C4-2B (cell line): ENCODE results near the gene C5orf46.
"Not testable (repeated sequence)": the region's sequence is repeated elsewhere in the genome, so short reads cannot be mapped to it uniquely, and the experiment has no call there.

Experiments used
- H3K27ac ChIP-seq: fragments of 450-650 bp; 2 replicates; pipeline ENCODE4 v1.5.1; 2017
- ZFX ChIP-seq: fragments of 450-650 bp; IDR thresholded peaks from 2 replicates; pipeline ENCODE4 v1.6.1; 2017
- TF ChIP-seq, protein P1 (sequence below): fragments of 450-650 bp; conservative IDR thresholded peaks from 2 replicates; pipeline ENCODE4 v1.5.1; 2017; ENCODE audit warnings: mild to moderate bottlenecking

Gene C5orf46

DNA sequence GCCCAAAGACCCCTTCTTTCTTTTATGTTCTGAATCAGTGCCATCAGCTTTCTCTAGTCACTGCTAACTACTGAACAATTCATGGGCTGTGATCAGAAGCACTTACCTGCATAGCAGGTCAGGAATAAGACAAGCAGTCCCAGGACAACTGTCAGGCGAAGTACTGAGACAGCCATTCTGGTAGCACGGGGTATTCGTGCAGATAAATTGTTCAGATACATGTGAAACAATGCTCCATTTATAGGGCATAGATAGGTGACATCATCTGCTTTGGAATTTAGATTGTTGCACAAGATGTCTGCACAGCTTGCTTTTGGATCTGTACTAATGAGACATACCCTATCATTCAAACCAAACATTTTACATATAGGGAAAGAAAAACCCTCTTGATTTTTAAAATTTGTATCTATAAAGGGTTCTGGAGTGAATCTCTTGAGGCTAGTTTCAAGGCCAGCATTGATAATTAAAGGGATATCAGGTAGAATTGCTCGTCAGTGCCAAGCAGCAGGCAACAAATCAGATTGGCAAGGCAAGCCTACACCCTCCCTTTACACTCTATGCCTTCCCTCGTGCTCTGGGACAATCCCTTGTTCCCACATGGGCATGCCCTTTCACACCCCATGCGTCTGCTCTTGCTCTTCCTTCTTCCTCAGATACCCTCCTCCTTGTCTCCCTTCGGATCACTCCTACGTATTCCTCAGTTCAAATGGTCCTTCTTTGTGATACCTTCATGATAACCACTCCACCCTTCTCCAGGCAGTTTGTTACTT is at the start of gene C5orf46:
C5orf46 (minus strand) TSS at position 213 of the 770 bp plus-strand sequence; CDS start at position 176, 37 bp downstream.
- no peak for TF ChIP-seq ZFX
- TF ChIP-seq, protein P1, sequence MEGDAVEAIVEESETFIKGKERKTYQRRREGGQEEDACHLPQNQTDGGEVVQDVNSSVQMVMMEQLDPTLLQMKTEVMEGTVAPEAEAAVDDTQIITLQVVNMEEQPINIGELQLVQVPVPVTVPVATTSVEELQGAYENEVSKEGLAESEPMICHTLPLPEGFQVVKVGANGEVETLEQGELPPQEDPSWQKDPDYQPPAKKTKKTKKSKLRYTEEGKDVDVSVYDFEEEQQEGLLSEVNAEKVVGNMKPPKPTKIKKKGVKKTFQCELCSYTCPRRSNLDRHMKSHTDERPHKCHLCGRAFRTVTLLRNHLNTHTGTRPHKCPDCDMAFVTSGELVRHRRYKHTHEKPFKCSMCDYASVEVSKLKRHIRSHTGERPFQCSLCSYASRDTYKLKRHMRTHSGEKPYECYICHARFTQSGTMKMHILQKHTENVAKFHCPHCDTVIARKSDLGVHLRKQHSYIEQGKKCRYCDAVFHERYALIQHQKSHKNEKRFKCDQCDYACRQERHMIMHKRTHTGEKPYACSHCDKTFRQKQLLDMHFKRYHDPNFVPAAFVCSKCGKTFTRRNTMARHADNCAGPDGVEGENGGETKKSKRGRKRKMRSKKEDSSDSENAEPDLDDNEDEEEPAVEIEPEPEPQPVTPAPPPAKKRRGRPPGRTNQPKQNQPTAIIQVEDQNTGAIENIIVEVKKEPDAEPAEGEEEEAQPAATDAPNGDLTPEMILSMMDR = no peak
- H3K27ac ChIP-seq = 0 out of 2 replicates have a peak within 1 kb of the TSS, but pooled peaks have one; percentile 3

DNA sequence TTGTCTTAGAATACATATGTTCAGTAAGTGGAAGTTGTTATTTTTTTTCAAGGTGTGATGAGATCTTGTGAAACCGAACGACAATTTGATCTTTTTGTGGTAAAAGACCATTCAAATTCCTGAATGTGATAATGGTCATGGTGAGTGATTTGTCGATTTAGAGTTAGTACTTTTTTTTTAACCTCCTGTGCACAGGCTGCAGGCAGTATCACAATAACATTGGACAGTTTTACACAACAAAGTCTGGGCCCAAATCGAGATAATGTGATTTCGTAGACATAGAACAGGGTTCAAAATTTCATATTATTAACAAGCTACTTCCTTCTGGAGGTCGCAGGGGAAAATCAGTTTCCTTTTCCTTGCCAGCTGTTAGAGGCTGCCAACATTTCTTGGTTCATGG is 48.6 kb upstream of the C5orf46 start:
- TF ChIP-seq ZFX = no peak
- TF ChIP-seq, protein P1 = no peak

DNA sequence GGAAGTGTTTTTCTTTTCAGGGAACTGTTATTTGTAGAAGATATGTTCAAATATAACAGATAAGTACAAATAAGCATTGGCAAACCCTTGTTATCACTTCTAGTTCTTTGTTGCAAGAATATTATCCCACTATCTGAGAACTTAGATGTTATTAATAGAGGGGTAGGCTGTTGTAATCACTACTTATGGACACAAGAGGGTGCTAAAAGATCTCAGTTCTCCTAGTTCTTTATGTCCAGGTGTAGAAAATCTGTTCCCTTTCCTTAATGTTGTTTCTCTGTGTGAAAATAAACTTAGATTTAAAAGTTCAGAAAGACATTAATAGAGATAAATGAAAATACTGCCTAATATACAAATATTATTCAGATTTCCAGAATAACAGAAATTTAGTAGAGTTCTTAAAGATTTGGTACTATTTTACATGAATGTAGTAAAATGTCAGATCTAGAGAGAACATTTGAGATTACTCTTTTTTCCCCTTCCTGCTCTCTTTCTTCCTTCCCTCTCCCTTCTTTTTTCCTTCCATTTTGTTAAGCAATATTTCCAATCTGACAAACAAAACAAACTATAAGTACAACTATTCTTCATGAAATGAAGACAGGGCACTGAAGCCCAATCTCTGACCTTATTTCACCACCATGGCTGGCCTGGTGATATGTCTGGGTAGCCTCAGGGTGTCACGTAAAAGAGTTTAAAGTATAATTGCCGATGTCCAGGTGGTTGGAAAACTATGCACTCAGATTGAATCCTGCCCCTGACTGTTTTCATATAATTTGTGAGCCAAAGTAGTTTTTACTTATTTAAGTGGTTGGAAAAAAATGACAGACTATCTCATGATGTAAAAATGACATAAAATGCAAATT is 43.6 kb upstream of the C5orf46 start:
- TF ChIP-seq, protein P1 = peak; percentile 85
- TF ChIP-seq ZFX = no peak
- no peak overlapping the region for H3K27ac ChIP-seq

More for the DNA sequence above, 48.6 kb upstream of the C5orf46 start:
- no peak overlapping the region for H3K27ac ChIP-seq

DNA sequence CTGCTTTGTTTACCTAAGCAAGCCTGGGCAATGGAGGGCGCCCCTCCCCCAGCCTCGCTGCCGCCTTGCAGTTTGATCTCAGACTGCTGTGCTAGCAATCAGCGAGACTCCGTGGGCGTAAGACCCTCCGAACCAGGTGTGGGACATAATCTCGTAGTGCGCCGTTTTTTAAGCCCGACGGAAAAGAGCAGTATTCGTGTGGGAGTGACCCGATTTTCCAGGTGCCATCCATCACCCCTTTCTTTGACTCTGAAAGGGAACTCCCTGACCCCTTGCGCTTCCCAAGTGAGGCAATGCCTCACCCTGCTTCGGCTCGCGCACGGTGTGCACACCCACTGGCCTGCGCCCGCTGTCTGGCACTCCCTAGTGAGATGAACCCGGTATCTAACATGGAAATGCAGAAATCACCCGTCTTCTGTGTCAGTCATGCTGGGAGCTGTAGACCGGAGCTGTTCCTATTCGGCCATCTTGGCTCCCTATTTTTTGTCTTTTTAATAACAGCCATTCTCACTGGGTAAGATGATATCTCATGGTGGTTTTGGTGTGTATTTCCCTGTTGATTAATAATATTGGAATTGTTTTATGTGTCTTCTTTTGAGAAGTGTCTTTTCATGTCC is 40.4 kb upstream of the C5orf46 start:
- H3K27ac ChIP-seq = not testable (repeated sequence)

DNA sequence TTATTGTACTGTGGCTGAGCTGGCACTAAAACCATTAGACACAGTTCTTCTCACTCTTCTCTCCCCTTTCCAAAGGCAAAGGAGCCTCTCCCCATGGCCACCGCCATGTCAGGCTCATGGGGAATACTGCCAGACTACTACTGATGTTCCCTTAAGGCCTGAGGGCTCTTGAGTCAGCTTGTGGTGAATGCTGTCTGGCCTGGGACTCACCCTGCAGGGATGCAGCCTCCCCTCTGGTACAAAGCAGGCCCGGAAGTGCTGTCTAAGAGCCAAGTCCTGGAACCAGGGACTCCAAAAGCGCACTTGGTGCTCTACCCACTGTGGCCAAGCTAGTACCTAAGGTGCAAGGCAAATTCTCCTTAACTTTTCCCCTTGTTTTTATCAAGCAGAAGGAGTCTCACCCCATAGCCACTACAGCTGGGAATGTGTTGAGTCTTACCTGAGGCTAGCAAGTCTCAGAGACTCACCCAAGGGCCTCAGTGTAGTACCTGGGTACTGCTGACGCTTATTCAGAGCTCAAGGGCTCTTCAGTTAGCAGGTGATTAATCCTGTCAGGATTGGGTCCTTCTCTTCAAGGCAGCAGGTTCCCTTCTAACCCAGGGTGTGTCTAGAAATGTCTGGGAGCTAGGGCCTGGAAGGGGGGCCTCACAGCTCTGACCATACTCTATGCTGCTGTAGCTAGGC is 33.2 kb upstream of the C5orf46 start:
- TF ChIP-seq ZFX = no peak
- TF ChIP-seq, protein P1 = no peak
- no peak overlapping the region for H3K27ac ChIP-seq

DNA sequence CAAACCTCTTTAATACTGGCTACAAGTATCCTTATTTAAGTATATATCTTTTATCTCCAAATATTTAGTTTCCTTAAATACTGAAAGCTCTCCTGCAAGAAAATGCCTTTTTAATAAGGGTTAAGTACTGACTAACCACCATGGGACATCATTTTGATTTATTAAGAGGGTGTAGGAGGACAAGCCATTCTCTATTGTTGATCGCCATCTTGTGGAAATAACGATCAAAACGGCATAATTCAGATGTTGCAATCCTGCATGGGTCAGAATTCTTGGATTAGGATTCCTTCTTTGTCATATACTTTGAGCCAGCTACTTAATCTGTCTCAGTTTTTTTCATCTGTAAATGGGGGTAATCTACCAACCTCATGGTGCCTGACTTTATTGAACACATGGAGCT is 28.7 kb upstream of the C5orf46 start:
- H3K27ac ChIP-seq = no peak overlapping the region
- TF ChIP-seq, protein P1 = peak; percentile 73
- TF ChIP-seq ZFX = no peak

DNA sequence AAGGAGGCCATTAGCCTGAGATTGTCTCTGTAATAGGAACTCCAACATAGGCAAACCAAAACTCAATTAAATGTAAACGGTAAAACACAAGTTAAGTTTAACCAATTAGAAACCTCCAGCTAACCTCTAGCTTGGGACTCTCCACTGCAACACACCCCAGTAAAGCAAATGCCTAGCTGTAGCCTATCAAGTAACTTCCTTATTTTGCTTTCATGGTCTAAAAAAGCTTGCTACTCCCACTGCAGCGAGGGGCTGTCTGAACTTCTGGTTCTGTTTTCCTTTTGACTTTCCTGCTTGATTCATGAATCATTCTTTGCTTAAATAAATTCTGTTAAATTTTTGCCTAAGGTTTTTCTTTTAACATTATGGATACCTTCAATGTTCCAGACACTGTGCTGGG is 24.4 kb upstream of the C5orf46 start:
- H3K27ac ChIP-seq = no peak overlapping the region
- TF ChIP-seq, protein P1 = no peak
- no peak for TF ChIP-seq ZFX
